ENCODE data around the gene ANO9. TPM values are rescaled to one million over a fixed set of nuclear protein-coding genes. Genes with fewer than 3 reads are reported as not detected.

ANO9 gene
- total RNA-seq, 4 donors from 2014 or later, result 0.11 to 0.42 (median 0.32) TPM; not detected in 1

DNA sequence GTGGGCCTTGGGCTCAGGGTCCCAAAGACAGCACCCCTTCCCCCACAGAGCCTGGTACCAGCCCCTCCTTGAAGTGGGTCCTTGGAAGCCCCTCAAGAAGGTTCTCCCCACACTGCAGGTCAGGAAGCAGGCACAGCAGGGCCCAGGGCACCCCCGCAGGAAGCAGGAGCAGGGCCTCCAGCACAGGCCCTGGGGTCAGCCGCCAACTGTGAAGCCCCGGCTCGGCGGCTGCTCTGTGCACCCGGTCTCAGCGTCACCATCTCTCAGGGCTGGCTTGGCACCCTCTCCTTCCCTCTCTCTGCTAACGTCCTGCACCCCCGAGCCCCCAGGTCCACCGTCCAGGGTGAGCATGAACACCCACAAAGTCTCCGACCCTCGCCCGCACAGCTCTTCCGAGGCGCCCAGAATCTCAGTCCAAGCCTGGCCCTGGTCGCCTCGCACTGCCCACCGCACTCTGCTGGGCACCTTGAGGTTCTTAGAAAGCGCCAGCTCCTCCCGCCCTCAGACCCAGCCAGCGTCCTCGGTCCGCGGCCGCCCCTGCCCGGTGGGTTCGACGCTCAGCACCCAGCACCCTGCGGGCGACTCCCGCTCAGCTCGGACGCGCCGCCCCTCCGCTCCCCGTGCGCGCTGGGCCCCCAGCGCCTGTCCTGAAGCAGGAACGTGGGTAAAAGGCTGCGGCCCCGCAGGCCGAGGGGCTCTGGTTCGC, 25.6 kb downstream of the ANO9 start:
- Histone ChIP-seq H3K4me1 (peaks cover 9 to 31% (median 26%) of the 10 kb centered on the region in 4 donors), H3K4me3 (peak overlapping the region; percentile 51 to 62 (median 54)), H3K27me3 (peaks cover 0 to 73% (median 41%) of the 10 kb centered on the region in 4 donors), H3K27ac (replicated peaks in 1 of 4) (peak overlapping the region; percentile 66 to 79 (median 78)), H3K9me3 (no peaks in the 10 kb centered on the region), H3K36me3 (no peaks in the 10 kb centered on the region)
- TF ChIP-seq EP300 (IDR thresholded peaks at IDR 0.05) (no peak), POLR2AphosphoS5 (IDR thresholded peaks at IDR 0.05) (peak in 1 of 2 donors; percentile 46), POLR2A (IDR thresholded peaks at IDR 0.05; ENCODE audit: low read depth) (no peak)
- TF ChIP-seq, protein P1, sequence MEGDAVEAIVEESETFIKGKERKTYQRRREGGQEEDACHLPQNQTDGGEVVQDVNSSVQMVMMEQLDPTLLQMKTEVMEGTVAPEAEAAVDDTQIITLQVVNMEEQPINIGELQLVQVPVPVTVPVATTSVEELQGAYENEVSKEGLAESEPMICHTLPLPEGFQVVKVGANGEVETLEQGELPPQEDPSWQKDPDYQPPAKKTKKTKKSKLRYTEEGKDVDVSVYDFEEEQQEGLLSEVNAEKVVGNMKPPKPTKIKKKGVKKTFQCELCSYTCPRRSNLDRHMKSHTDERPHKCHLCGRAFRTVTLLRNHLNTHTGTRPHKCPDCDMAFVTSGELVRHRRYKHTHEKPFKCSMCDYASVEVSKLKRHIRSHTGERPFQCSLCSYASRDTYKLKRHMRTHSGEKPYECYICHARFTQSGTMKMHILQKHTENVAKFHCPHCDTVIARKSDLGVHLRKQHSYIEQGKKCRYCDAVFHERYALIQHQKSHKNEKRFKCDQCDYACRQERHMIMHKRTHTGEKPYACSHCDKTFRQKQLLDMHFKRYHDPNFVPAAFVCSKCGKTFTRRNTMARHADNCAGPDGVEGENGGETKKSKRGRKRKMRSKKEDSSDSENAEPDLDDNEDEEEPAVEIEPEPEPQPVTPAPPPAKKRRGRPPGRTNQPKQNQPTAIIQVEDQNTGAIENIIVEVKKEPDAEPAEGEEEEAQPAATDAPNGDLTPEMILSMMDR (IDR thresholded peaks at IDR 0.05), result no peak
- WGBS, result 31% methylated on average over 16 of the region's 45 CpGs
- DNase-seq (ENCODE audit: extremely low spot score), result no peak
- intact Hi-C loops (cut with DNase I), result no loop called here

DNA sequence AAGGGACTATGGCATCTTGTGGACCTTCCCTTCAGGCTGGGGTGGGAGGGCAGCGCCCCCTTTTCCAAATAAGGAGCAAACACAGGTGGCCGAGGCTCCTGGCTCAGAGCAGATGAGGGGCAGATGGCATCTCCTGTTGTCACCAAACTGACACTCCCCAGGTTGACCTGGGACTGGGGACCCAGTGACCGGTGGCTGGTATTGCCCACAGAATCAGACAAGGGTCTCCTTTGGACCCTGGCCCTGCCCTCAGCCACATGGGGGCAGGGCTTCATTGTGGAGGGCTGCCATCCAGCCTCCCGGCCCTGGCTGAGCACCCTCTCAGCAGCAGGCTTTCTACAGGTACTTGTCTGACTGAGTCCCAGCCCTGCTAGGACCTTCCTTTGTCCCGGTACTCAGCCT, 26.2 kb downstream of the ANO9 start:
- H3K27me3 ChIP-seq, result peaks cover 0 to 68% (median 41%) of the 10 kb centered on the region in 4 donors

DNA sequence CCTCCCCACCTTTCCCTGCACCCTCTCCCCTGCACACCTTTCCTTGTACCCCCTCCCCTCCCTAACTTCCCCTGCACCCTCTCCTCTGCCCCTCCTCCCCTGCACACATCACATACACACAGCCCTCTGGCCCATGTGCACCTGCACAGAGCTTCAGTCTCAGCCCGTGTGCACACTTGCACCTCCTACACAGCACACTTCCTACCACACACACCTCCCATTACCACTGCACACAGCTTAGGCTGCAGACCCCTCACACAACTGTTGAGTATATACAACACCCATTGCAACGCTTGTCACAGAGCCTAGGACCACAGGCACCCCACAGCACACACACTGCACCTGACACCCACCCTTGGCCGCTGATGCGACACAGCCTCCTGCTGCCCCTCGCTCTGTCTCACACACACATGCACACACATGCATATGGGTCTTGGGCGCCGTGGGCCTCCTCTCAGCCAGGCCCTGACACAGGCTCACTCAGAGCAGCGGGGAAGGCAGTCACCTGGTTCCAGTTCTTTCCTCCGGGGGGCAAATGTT, 27.4 kb downstream of the ANO9 start:
- H3K27ac ChIP-seq (replicated peaks in 1 of 4), result peak overlapping the region in 1 of 4 donors; percentile 63
- H3K4me1 ChIP-seq, result peaks cover 9 to 26% (median 23%) of the 10 kb centered on the region in 4 donors
- no peaks in the 10 kb centered on the region for H3K9me3 ChIP-seq
- peaks cover 0 to 64% (median 31%) of the 10 kb centered on the region in 4 donors for H3K27me3 ChIP-seq
- TF ChIP-seq POLR2AphosphoS5 (IDR thresholded peaks at IDR 0.05) (no peak), POLR2A (IDR thresholded peaks at IDR 0.05; ENCODE audit: low read depth) (no peak), EP300 (IDR thresholded peaks at IDR 0.05) (no peak)
- TF ChIP-seq, protein P1 (IDR thresholded peaks at IDR 0.05), result no peak
- intact Hi-C loops (cut with DNase I), result no loop called here
- WGBS, result 68% methylated on average over 8 of the region's 9 CpGs
- H3K36me3 ChIP-seq, result no peaks in the 10 kb centered on the region
- no peak for DNase-seq (ENCODE audit: extremely low spot score)
- peak overlapping the region; percentile 41 to 62 (median 53) for H3K4me3 ChIP-seq

More for the DNA sequence above, 26.2 kb downstream of the ANO9 start:
- H3K4me1 ChIP-seq, result peaks cover 9 to 31% (median 26%) of the 10 kb centered on the region in 4 donors
- intact Hi-C loops (cut with DNase I), result no loop called here
- TF ChIP-seq EP300 (IDR thresholded peaks at IDR 0.05) (no peak), POLR2AphosphoS5 (IDR thresholded peaks at IDR 0.05) (no peak), POLR2A (IDR thresholded peaks at IDR 0.05; ENCODE audit: low read depth) (no peak)
- TF ChIP-seq, protein P1 (IDR thresholded peaks at IDR 0.05), result no peak
- WGBS, result no CpG with 5 or more reads among the region's 5 CpGs
- peak overlapping the region; percentile 66 to 79 (median 78) for H3K27ac ChIP-seq (replicated peaks in 1 of 4)
- H3K36me3 ChIP-seq, result no peaks in the 10 kb centered on the region
- H3K4me3 ChIP-seq, result peak overlapping the region; percentile 51 to 62 (median 54)
- DNase-seq (ENCODE audit: extremely low spot score), result no peak
- no peaks in the 10 kb centered on the region for H3K9me3 ChIP-seq

DNA sequence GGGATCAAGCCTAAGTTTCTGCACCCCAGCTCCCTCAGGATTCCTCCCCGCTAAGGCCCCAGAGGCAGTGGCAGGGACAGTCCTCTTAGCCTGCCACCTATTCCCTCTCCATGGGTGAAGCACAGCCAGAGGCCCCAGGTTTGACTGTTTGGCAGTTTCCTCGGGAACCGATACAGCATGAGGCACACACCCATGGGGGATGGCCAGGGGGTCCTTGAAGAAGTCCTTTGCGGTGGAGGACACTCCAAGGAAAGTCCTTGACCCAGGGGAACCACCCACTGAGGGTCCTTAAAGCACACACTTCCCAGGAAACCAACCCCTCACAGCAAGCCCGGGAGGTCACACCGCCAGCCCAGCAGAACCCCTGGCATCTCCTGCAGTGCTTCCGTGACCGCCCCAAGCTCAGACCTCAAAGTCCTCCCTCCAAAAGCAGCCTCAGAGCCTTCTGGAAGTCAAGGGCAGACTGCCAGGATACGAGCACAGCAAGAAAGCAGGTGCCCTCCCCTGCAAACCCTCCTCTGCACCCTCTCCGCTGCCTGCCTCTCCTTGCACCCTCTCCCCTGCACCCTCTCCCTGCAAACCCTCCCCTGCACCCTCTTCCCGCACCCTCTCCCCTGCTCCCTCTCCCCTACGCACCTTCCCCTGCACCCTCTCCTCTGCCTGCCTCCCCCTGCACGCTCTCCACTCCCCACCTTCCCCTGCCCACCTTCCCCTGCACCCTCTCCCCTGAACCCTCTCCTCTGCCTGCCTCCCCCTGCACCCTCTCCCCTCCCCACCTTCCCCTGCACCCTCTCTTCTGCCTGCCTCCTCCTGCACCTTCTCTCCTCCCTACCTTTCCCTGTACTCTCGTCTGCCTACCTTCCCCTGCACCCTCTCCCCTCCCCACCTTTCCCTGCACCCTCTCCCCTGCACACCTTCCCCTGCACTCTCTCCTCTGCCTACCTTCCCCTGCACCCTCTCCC, 28.4 kb downstream of the ANO9 start:
- intact Hi-C loops (cut with DNase I), result no loop called here
- Histone ChIP-seq H3K9me3 (no peaks in the 10 kb centered on the region), H3K27me3 (peaks cover 0 to 57% (median 25%) of the 10 kb centered on the region in 4 donors), H3K36me3 (no peaks in the 10 kb centered on the region), H3K4me1 (peaks cover 9 to 26% (median 23%) of the 10 kb centered on the region in 4 donors), H3K4me3 (no peak overlapping the region), H3K27ac (replicated peaks in 1 of 4) (no peak overlapping the region)
- TF ChIP-seq POLR2A (IDR thresholded peaks at IDR 0.05; ENCODE audit: low read depth) (no peak), EP300 (IDR thresholded peaks at IDR 0.05) (no peak), POLR2AphosphoS5 (IDR thresholded peaks at IDR 0.05) (no peak)
- TF ChIP-seq, protein P1 (IDR thresholded peaks at IDR 0.05), result no peak
- no peak for DNase-seq (ENCODE audit: extremely low spot score)
- 47% methylated on average over 10 of the region's 14 CpGs for WGBS

All from esophagus muscularis mucosa (tissue), 4 donors.